GM19035 (cell line): ENCODE measurements around the gene EHF.
"Not testable (repeated sequence)": the region's sequence is repeated elsewhere in the genome, so short reads cannot be mapped to it uniquely, and the experiment has no call there.

Experiments used
- ATAC-seq: cut with Tn5 transposase; IDR thresholded peaks from one replicate; pipeline ENCODE4 v1.9.1; 2021; ENCODE audit not compliant: unreplicated experiment

The EHF gene

DNA sequence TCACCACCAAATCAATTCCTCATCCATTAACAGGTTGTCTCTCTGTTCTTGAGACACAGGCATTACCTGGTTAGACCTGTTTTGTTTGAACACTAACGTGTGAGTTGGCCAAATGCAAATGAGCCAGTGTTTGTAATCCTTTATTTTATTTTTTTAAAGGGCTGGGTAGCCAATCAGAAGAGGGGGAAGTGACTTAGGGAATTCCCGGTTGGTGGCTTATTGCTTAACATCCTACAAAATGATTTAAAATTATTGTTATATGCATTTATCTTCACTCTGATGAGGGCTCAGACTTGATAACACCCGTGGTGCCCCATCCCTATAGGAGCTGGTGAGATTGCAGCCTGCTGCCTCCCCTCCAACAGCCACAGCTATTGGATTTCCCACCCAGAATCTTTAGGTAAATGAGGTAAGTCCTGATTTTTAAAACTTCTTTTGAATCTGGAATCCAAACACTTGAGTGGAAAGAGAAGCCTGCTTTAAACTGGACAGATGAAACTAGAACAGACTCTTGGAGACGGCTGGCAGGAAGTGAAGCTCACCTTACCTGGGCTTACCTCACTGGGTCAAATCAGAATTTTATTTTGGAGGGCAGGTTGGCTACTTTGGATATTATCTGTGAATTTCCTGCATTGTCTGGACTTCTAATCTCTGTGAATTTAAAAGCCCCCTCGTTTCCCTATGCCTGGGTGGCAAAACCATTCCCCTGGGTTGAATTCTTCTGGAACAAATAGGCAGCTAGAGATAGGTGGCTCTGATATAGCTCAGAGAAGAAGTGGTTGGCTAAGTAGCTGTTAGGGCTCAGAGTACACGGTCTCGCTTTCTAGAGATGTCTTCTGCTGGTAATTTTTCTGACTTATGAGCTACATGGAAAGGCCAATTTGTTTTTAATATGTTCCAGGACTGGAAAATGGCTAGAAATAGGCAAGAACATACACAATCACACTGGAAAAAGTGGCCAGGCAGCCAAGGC is at the start of gene EHF:
Gene EHF (plus strand): TSS at position 274 of the 973 bp plus-strand sequence. CDS start 21,538 bp downstream, outside the sequence.
- ATAC-seq: no peak

DNA sequence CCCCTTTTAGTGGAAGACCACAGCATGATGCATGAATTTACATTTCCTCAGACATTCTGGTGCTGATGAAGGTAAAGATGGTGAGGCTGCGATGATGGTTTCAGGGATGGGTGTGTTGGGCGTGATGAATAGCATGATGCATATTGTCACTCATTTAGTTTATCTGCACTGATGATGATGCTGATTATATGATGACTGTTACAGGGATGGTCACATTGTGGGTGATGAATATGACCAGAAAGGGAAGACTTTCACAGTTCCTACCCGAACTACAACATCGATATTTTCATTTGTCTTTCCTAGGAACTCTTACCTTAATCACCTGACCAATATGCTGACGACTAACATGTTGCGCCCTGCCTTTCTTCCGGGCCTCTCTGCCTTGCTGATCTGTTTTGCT is 47.4 kb upstream of the EHF start:
- no peak for ATAC-seq

DNA sequence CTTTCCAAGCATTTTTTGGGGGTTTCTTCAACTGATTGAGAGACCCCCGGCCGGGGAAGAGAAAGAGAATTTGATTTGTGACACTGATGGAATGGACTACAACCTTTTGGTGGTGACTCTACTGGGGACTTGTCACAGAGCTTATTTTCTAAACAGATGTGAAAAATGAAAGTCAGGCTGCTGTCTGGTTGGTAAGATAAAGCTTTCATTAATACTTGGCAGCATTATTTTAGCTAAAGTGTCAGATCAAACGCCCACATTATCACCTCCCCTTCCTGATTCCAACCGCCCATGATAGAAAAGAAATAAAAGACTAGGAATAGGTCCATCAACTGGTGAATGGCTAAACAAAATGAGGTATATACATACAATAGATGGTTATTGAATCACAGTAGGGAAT is 45.6 kb upstream of the EHF start:
- ATAC-seq: no peak

DNA sequence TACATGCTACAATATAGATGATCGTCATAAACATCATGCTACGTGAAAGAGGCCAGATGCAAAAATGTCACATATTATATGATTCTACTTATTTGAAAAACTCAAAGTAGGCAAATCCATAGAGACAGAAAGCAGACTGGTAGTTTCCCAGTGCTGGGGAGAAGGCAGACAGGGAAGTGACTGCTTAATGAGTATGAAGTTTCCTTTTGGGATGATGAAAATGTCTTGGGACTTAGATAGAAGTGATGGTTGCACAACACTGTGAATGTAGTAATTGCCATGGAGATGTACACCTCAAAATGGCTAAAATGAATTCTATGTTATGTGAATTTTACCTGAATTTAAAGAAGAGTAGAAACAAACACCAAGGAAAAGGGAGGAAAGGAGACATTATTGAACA is 45.2 kb upstream of the EHF start:
- no peak for ATAC-seq

DNA sequence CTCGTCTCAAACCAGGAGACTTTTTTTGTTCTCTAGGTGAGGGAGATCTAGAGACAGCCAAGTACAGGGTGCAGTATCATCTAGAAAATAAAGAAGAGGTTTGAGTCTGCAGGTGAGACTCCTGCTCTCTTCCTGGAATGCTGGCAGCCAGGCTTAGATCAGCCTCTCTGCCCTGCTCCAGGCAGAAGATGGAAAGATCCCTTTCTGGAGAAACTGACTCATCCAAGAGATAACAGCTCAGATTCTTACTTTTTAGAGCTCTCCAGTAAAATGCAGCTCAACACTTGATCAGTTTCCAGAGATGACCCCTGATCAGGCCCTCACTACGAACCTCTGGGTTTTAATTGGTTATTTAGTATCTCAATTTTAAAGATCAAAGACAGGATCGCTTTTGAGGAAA is 44.6 kb upstream of the EHF start:
- ATAC-seq: no peak

DNA sequence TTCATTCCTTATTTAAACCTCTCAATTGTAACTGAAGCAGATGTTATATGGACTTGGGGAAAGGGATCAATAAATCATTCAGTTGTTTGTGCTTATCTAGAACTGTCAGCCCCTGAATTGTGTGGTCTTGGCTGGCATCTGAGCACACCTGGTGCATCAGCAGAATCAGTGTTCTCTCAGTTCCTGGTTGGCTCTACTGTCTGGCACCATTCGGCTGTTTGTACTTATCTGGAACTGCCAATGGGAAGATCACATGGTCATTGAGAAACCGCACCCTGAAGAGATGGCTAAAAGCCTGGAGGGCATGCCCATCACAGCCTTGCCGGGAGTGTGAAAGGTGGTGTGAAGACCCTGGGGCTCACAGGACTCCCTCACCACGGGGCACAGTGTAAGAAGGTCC is 37.1 kb upstream of the EHF start:
- no peak for ATAC-seq

DNA sequence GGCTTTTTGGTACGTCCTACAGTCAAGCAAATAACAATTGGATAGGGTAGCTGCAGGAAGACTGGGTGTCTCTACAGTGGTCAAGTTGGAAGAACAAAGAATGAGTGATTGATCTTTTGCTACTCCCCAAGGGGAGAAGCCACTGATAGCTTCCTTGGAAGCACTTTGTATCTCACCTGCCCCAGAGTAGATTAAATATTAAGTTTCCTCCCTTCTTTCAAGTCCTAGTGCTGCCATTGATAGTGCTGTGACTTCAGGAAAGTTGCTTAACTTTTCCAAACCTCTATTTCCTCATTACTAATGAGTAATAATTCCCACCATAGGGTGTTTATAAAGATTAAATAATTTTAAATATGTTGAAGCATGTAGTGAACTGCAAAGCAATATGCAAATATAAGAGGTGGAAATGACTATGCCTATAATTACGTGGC is 35.6 kb upstream of the EHF start:
- peak; percentile 30 for ATAC-seq

DNA sequence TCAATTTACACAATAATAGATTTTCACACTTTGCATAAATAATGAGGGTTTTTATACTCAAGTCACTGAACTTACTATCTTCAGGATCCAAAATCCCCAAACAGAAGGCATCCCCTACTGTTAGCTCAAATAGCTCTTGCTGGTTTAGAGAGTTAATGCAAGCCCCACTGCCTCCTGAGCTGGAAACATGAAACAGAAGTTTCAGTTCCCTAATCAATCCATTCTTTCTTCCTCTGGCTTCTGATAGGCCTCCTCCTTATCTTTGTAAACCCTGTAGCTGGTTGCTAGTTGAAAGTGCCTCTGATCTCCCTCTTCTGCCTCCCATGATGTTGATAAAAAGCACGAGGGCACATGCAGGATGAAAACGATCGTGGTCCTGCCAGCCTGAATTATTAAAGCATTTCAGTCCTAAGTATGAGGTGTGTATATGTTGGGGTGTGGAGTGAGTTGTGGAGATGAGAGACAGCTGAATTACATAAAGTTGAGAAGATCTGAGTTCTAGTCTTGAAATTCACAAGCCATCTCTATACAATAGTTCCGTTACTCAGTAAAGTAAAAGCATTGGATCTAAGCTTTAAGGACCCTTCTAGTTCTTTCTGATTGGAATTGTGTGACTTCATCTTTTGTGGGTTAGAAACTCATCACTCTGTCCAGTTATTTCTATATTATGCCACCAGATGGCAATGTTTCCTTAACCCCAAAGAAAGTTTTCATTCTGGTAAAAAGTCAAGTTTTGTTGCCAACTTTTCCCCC is 35.0 kb upstream of the EHF start:
- peak; percentile 57 for ATAC-seq

DNA sequence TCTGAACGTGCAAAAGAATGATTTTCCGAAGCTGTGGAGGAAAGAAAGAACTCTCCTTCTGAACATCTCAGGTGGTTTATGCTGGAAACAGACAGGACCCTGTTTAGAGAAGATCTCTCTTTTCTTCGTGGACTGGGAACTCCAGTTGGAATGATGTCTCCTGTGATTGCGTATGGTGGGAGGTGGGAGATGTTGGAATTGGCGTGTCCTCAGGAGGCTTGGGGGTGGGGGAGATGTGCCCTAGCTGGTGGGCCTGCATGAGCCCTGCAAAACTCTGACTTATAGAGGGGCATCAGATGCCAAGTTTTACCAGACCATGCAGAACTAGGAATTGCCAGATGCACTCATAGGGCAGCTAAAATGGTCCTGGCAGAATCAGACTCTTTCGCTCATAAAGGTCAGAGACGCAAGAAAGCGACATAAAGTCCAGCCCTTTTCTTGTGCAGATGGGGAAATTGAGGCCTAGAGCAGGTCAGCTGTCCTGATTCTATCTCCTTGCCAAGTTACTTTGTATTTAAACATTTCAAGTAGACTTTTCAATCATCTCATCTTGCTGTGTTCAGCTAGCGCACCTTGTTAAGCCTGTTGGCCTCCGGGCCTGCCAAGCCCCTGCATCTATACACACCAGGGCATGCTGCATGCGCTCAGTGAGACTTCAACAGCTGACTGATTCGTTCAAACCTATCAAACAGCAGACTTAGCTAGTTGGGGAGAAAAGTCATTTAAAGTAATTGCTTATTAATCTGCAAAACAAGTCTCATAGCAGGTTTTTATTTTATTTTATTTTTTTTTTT is 34.2 kb upstream of the EHF start:
- no peak for ATAC-seq

DNA sequence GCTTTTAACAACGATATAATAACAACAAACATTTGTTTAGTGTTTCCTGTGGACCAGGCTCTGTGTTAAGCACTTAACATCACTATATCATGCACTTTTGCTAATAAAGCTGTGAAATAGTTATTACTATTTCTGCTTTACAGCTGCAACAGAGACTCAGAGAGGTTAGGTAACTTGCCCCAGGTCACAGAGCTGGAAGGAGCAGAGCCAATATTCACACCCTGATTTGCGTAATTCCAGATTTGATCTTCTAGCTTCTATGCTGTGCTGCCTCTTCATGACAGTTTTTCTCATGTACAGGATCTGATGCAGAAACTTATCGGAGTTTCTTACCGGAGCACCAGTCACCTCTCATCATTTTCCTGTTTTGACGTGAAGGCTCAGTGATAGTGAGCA is 33.6 kb upstream of the EHF start:
- no peak for ATAC-seq

DNA sequence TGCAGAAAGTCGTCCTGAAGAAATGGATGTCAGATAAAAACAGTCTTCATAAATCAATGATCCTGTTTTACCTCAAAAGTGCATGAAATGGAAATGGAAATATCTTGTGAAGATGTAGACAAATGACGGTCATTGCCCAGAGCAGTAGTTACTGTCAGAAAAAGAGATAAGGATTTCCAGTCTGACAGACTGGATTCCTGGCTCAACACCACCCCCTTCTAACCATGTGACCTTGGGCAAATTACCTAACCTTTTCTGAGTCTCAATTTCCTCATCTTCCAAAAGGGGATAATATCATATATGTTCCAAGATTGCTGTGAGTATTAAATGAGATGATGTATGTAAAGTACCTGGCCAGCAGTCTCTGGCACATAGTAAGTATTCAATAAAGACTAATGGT is 32.9 kb upstream of the EHF start:
- ATAC-seq: no peak

DNA sequence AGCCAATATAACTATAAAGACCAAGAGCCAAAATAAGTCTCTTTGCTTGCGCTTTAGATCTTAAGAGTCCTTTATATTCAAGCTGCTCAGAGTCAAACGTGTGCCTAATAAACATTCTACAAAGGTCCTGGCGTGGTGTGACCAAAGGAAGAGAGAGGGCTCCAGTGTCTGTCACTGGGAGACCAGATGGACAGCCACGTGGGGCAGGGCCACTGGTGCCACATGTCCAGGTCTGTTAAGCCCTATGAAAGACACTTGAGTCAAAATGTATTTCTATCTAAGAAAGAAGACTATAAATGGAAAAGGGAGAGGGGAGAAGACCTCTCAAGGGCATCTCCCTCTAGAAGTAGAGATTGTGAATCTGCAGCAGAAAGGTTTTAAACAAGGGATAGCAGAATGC is 32.2 kb upstream of the EHF start:
- no peak for ATAC-seq

DNA sequence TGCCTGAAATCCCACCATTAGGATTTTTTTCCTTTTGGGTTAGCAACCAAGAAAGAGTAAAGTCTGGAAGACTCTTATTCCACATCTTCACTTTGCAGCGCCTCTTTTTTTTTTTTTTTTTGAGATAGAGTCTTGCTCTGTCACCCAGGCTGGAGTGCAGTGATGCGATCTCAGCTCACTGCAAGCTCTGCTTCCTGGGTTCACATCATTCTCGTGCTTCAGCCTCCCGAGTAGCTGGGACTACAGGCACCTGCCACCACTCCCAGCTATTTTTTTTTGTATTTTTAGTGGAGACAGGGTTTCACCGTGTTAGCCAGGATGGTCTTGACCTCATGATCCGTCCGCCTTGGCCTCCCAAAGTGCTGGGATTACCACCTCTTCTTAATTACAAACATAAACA is 31.7 kb upstream of the EHF start:
- ATAC-seq: not testable (repeated sequence)

DNA sequence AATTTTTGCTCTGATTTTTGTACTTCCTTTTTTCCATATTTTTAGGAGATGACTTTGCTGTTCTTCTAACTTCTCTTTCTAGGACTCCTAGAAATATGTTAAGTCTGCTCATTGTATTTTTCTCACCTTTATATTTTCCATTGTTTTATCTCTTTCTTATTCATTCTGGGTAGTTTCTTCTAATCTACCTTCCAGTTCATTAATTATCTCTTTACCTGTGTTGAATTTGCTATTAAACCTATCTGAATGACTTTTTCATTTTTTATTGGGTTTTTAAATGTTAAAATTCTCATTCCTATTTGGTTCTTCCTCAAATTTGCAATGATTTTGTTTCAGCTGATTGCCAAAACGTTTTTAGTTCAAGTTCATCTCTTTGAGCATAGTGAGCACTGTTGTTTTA is 27.8 kb upstream of the EHF start:
- ATAC-seq: no peak

DNA sequence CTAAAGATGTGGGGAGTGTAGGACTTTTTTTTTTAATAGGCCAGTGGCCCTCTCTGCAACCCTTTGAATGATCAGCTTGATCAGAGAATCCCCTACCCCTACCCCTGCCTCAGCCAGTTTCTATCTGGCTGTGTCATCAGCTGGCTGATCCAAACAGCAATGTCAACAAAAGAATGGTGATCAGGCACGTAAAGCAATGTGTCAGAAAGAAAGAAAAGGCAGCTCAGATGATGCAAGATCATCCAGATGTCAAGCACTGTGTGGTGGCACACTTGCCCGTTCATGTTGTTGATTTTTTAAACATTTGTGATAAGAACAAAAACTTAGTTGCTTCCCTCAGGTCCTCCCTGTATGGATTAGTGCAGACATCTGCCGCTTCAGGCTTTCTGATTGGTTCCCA is 26.3 kb upstream of the EHF start:
- no peak for ATAC-seq

DNA sequence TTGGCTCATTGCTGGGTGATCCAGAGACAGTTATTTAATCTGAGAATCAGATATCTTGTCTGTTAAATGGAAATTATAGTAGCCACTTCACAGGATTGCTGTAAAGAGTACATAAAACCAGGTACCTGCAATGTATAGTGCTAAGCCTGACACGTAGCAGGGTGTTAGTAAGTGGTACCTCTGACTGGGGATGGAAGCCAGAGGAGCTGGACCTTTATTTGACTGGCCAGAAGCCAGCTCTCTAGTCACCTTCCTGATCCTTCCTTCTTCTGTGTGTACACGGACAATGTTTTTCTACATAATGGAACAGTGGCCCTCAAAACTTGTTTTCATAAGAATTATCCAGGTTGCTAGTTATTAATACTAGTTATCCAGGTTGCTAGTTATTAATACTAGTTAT is 25.5 kb upstream of the EHF start:
- ATAC-seq: no peak

DNA sequence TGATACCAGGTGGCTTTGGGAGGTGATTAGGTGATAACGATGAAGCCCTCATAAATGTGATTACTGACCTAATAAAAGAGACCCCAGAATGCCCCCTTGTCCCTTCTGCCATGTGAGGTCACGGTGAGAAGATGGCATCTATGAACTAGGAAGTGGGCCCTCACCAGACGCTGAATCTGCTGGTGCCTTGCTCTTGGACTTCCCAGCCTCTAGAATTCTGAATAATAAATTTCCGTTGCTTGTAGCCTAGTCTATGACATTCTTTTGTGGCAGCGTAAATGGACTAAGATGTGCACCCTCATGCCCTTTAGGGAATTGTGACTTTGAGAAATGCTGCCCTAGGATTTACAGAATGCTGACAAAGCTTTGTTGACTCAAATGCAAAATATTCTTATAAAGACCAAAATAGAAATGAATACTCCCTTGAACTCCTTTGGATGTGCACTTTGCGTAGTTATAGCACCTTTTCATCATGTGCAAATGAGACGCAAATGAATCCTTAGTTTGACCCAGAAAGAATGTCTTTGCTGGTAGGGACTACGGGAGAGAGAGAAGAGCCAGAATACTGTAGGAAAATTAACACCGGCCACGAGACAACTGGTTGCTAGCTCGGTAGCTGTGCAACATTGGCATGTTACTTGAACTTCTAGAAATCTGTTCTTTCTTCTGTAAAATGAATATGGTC is 24.8 kb upstream of the EHF start:
- ATAC-seq: no peak

DNA sequence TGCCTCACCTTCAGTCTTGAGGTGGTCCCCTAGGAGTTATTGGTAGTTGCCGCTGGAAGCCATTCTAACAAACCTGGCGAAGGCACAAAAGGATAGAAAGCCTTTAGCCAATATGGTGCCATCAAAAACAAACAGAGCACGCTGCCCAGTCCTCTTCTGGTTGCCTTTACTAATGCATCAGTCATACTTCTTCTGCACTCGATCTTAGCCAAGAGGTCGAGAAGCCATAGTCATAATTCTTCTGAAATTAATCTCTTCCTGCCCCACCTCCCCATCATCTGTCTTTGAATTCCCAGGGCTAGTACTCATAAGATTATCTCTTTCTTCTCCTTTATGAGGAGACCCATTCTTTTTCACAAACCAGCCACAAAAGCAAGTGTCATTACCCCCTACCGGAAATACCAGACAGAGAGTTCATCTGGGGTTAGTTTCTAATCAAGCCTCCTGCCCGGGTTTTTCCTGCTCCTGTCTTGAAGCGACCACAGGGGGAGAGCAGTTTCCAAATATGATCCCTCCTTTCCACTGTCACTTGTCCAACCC is 21.4 kb upstream of the EHF start:
- ATAC-seq: no peak

DNA sequence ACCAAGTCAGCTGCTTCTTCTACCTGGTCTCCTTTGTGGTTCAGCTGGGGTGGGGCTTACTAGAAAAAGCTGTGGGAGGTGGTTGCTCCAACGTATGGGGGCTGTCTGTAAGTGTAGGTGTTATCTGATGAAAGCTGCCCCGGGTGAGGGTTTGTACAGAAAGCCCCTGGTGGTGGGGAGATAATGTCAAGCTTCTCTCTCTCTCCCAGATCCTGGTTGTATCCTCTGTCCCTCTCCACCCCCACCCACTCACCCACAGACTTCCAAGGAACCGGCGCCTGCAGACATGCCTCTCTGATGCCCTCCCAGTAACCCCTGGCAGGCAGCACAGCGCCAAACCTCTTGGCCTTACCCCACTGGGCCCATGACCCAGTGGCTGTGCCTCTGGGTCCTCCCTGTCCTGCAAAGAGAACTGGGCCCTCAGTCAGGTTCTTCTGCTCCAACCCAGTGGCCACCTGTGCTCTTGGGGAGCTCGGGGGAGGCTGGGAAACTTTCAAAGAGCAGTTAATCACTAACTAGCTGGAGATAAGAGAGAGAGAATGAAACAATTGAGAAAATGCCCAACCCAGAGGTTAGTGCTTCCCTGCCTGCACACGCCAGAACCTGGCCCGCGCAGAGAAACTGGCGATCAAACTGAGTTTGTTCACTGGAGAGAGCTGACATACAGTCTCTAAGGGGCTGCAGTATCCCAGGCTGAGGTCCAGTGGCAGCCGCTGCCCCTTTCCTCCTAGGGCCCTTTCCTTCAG is 20.4 kb upstream of the EHF start:
- ATAC-seq: no peak

DNA sequence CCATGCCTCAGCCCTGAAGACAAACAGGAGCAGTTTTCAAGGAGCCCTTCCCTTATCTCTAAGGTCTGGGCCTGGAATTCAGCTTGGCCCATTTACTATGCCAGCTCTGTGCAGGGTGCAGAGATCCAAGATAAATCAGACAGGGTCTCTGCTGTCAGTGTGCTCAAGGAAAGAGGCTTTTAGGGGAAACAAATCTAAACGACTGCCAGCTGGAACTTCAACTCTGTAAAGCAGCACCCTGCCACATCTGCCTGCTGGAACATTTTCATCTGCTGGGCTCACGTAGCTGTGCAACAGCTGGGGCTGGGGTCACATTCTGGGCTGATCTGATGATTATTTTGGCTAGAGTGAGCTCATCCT is 19.8 kb upstream of the EHF start:
- ATAC-seq: no peak
